Vagina (tissue), 2 donors: ENCODE data around the gene PCDH1. TPM values are rescaled to one million over a fixed set of nuclear protein-coding genes. Genes with fewer than 3 reads are reported as not detected.
A peak's percentile ranks its signal among the peaks of the same experiment; 100 is the strongest.
"Not testable (repeated sequence)": the region's sequence is repeated elsewhere in the genome, so short reads cannot be mapped to it uniquely, and the experiment has no call there.

Experiments used
- DNase-seq, 2 donors: peaks; one replicate each; pipeline ENCODE4 v3.0.0-alpha.2; 2017; ENCODE audit errors: extremely low spot score in 2 of 2
- H3K27ac ChIP-seq: fragments of 200-600 bp; sonication (generic); one replicate; pipeline ENCODE4 v1.5.1; 2019
- H3K27me3 ChIP-seq: fragments of 200-600 bp; sonication (generic); one replicate; pipeline ENCODE4 v1.5.1; 2019
- H3K36me3 ChIP-seq, 2 donors: fragments of 200-600 bp; sonication (generic); one replicate each; pipeline ENCODE4 v1.5.1; 2017 to 2019
- H3K4me1 ChIP-seq: fragments of 200-600 bp; sonication (generic); one replicate; pipeline ENCODE4 v1.5.1; 2019
- H3K4me3 ChIP-seq, 2 donors: fragments of 200-600 bp; sonication (generic); 1 replicate in 1 of 2; 2 replicates in 1 of 2; pipeline ENCODE4 v1.5.1; 2016 to 2019
- H3K9me3 ChIP-seq: fragments of 200-600 bp; sonication (generic); one replicate; pipeline ENCODE4 v1.5.1; 2019
- CTCF ChIP-seq, 3 experiments: fragments of 450-650 bp in 2 of 3; fragments of 200-600 bp in 1 of 3; sonication (generic) in 1 of 3; IDR thresholded peaks; one replicate each; pipeline ENCODE4 v1.5.1; 2017 to 2019; ENCODE audit warnings: antibody characterized with exemption in 3 of 3, mild to moderate bottlenecking in 2 of 3, moderate library complexity in 2 of 3
- POLR2A ChIP-seq, 2 donors: fragments of 450-650 bp; IDR thresholded peaks; one replicate each; pipeline ENCODE4 v1.6.1; 2017; ENCODE audit warnings: antibody characterized with exemption in 2 of 2, mild to moderate bottlenecking in 2 of 2, moderate library complexity in 2 of 2
- POLR2AphosphoS5 ChIP-seq, 2 donors: sonication (generic); formaldehyde crosslinking; IDR thresholded peaks; one replicate each; pipeline ENCODE4 v1.9.0; 2017; ENCODE audit warnings: antibody characterized with exemption in 2 of 2, mild to moderate bottlenecking in 2 of 2, low read depth in 1 of 2; ENCODE audit not compliant: insufficient read depth in 1 of 2
- intact Hi-C: fragments of 100-400 bp; cut with DNase I; formaldehyde crosslinking; loops from one replicate; pipeline ENCODE4 v1.15.1; 2023
- total RNA-seq: library from RNA; depleted of rRNA; stranded (reverse); fragments of >200 nt; gene quantifications from one replicate; pipeline ENCODE4 v1.2.3, GENCODE V29; 2016

The PCDH1 gene
- 38.8 TPM for total RNA-seq

- intact Hi-C loops: loop anchor here (5.0 kb wide), 1 partner anchor 44 kb away; the partner anchor contains the start of gene DELE1
- TF ChIP-seq POLR2AphosphoS5 (IDR thresholded peaks at IDR 0.05; ENCODE audit: insufficient read depth in 1 of 2, low read depth in 1 of 2) (no peak), CTCF (IDR thresholded peaks at IDR 0.05) (no peak), POLR2A (IDR thresholded peaks at IDR 0.05) (no peak)
- Histone ChIP-seq H3K9me3 (no peaks in the 10 kb centered on the region), H3K36me3 (no peaks in the 10 kb centered on the region), H3K27ac (peak within 1 kb of the TSS; percentile 82), H3K27me3 (peaks cover 17% of the 10 kb centered on the region), H3K4me1 (peaks cover 30% of the 10 kb centered on the region), H3K4me3 (peak within 1 kb of the TSS; percentile 59 to 64)
- DNase-seq: no peak
These were observed at the start of gene PCDH1 for GRCh38 chr5:141878186-141878710. Gene PCDH1, minus strand, starts transcription at chr5:141878410. Its CDS starts 148 bp downstream, at chr5:141878262.

- Histone ChIP-seq H3K27ac (no peak overlapping the region), H3K4me3 (no peak overlapping the region), H3K4me1 (peaks cover 32% of the 10 kb centered on the region), H3K9me3 (no peaks in the 10 kb centered on the region), H3K27me3 (no peaks in the 10 kb centered on the region), H3K36me3 (peaks cover 0 to 59% of the 10 kb centered on the region in 2 donors)
- intact Hi-C loops: no loop called here
- TF ChIP-seq POLR2A (IDR thresholded peaks at IDR 0.05) (no peak), POLR2AphosphoS5 (IDR thresholded peaks at IDR 0.05; ENCODE audit: insufficient read depth in 1 of 2, low read depth in 1 of 2) (no peak), CTCF (IDR thresholded peaks at IDR 0.05) (no peak)
- no peak for DNase-seq
These were observed 48.2 kb upstream of the PCDH1 start for GRCh38 chr5:141926434-141926833.

GRCh38 chr5:141923448-141924313 is 45.5 kb upstream of the PCDH1 start, which contains the start of gene DELE1:
Gene DELE1, plus strand, starts transcription at chr5:141923871. Its CDS starts 71 bp downstream, at chr5:141923942.
- H3K27ac ChIP-seq: peak within 1 kb of the TSS; percentile 95
- peaks cover 32% of the 10 kb centered on the region for H3K4me1 ChIP-seq
- peaks cover 0 to 31% of the 10 kb centered on the region in 2 donors for H3K36me3 ChIP-seq
- H3K4me3 ChIP-seq: peak within 1 kb of the TSS; percentile 64 to 69
- no peaks in the 10 kb centered on the region for H3K9me3 ChIP-seq
- peak in 1 of 2 donors; percentile 95 for DNase-seq
- intact Hi-C loops: loop anchor here (5.0 kb wide), 1 partner anchor 46 kb away; the partner anchor contains the start of gene PCDH1
- no peaks in the 10 kb centered on the region for H3K27me3 ChIP-seq
- TF ChIP-seq POLR2AphosphoS5 (IDR thresholded peaks at IDR 0.05; ENCODE audit: insufficient read depth in 1 of 2, low read depth in 1 of 2) (peak; percentile 81 to 98), CTCF (IDR thresholded peaks at IDR 0.05) (no peak), POLR2A (IDR thresholded peaks at IDR 0.05) (peak in 1 of 2 donors; percentile 62)

- intact Hi-C loops: loop anchor here (5.0 kb wide), 1 partner anchor 46 kb away; the partner anchor contains the start of gene PCDH1
- H3K9me3 ChIP-seq, DNase-seq, H3K27me3 ChIP-seq: not testable (repeated sequence)
- Histone ChIP-seq H3K4me1 (peaks cover 32% of the 10 kb centered on the region), H3K36me3 (peaks cover 0 to 24% of the 10 kb centered on the region in 2 donors), H3K27ac (peak overlapping the region; percentile 95), H3K4me3 (peak overlapping the region; percentile 64 to 69)
These were observed 44.7 kb upstream of the PCDH1 start for GRCh38 chr5:141922827-141923447.

GRCh38 chr5:141920771-141921170 is 42.6 kb upstream of the PCDH1 start:
- Histone ChIP-seq H3K4me3 (no peak overlapping the region), H3K36me3 (peaks cover 0 to 7% of the 10 kb centered on the region in 2 donors), H3K9me3 (no peaks in the 10 kb centered on the region), H3K4me1 (peaks cover 27% of the 10 kb centered on the region), H3K27me3 (no peaks in the 10 kb centered on the region), H3K27ac (no peak overlapping the region)
- intact Hi-C loops: loop anchor here (5.0 kb wide), 1 partner anchor 43 kb away; the partner anchor contains the start of gene PCDH1
- no peak for TF ChIP-seq CTCF (IDR thresholded peaks at IDR 0.05)
- TF ChIP-seq POLR2A (IDR thresholded peaks at IDR 0.05): no peak
- TF ChIP-seq POLR2AphosphoS5 (IDR thresholded peaks at IDR 0.05; ENCODE audit: insufficient read depth in 1 of 2, low read depth in 1 of 2): no peak
- no peak for DNase-seq
